Keratinocyte (primary cell): ENCODE results near the gene MPO. TPM values are rescaled to one million over a fixed set of nuclear protein-coding genes. Genes with fewer than 3 reads are reported as not detected.

ENCODE experiments used
- DNase-seq: peaks from one replicate; pipeline ENCODE4 v3.0.0-alpha.2; 2011; ENCODE audit warnings: low read depth, missing footprints, low spot score
- FAIRE-seq: peaks from 2 replicates; lab custom pipeline; 2011; peaks lifted over from hg19 to GRCh38; lab: Jason Lieb, UNC
- H2AFZ ChIP-seq: 2 replicates; pipeline ENCODE4 v1.6.0; 2012; ENCODE audit warnings: low read length, control low read depth, inconsistent platforms; ENCODE audit not compliant: control insufficient read depth
- H3K27ac ChIP-seq: 2 replicates; pipeline ENCODE4 v1.5.1; 2011; ENCODE audit warnings: low read length; ENCODE audit not compliant: control insufficient read depth, insufficient read depth
- H3K27me3 ChIP-seq: 3 replicates; pipeline ENCODE4 v1.6.0; 2011; ENCODE audit warnings: low read length; ENCODE audit not compliant: control insufficient read depth, insufficient read depth; ENCODE audit errors: extremely low read depth
- H3K36me3 ChIP-seq, 2 experiments: 2 replicates in 1 of 2; 3 replicates in 1 of 2; pipeline ENCODE4 v1.5.1; 2011; ENCODE audit warnings: low read length in 2 of 2, mild to moderate bottlenecking in 1 of 2; ENCODE audit not compliant: control insufficient read depth in 2 of 2, insufficient read depth in 2 of 2; ENCODE audit errors: extremely low read depth in 1 of 2
- H3K4me1 ChIP-seq: 3 replicates; pipeline ENCODE4 v1.5.1; 2011; ENCODE audit warnings: low read length; ENCODE audit not compliant: control insufficient read depth, insufficient read depth; ENCODE audit errors: extremely low read depth
- H3K4me2 ChIP-seq: 3 replicates; pipeline ENCODE4 v1.6.0; 2011; ENCODE audit warnings: low read depth, low read length; ENCODE audit not compliant: control insufficient read depth, insufficient read depth; ENCODE audit errors: extremely low read depth
- H3K4me3 ChIP-seq, 3 experiments: fragments of 200-600 bp in 1 of 3; sonication (generic) in 1 of 3; 2 replicates in 2 of 3; 3 replicates in 1 of 3; pipeline ENCODE4 v1.5.1; 2011 to 2016; ENCODE audit warnings: low read length in 3 of 3, mild to moderate bottlenecking in 3 of 3, control low read depth in 2 of 3, inconsistent platforms in 1 of 3, low read depth in 1 of 3, mixed read lengths in 1 of 3, mixed run types in 1 of 3, moderate library complexity in 1 of 3; ENCODE audit not compliant: control insufficient read depth in 2 of 3, insufficient read depth in 2 of 3; ENCODE audit errors: extremely low read depth in 1 of 3
- H3K79me2 ChIP-seq: 2 replicates; pipeline ENCODE4 v1.6.0; 2012; ENCODE audit warnings: low read length; ENCODE audit not compliant: control insufficient read depth, insufficient read depth
- H3K9ac ChIP-seq: 3 replicates; pipeline ENCODE4 v1.6.0; 2011; ENCODE audit warnings: low read length; ENCODE audit not compliant: control insufficient read depth, insufficient read depth; ENCODE audit errors: extremely low read depth
- H3K9me1 ChIP-seq: 3 replicates; pipeline ENCODE4 v1.6.0; 2011; ENCODE audit warnings: low read length; ENCODE audit not compliant: control insufficient read depth, insufficient read depth; ENCODE audit errors: extremely low read depth
- H3K9me3 ChIP-seq: 2 replicates; pipeline ENCODE4 v1.5.1; 2012; ENCODE audit warnings: low read depth, low read length; ENCODE audit not compliant: control insufficient read depth
- H4K20me1 ChIP-seq: 3 replicates; pipeline ENCODE4 v1.6.0; 2011; ENCODE audit warnings: low read length; ENCODE audit not compliant: control insufficient read depth, insufficient read depth; ENCODE audit errors: extremely low read depth
- EZH2 ChIP-seq: IDR thresholded peaks from one replicate; pipeline ENCODE4 v1.6.1; 2012; ENCODE audit warnings: inconsistent platforms, mild to moderate bottlenecking, low read length, moderate library complexity
- dilution Hi-C: fragments of 300-500 bp; cut with MboI; formaldehyde crosslinking; loops from one replicate; pipeline ENCODE4 v1.7.0; 2020; ENCODE audit warnings: low sequenced_read_pairs; ENCODE audit not compliant: extremely low pct_ligation_motif_present
- polyA plus RNA-seq, 5 experiments: library from polyadenylated mRNA; depleted of rRNA in 3 of 5; stranded (reverse) in 3 of 5; stranded (forward) in 1 of 5; unstranded in 1 of 5; fragments of >200 nt; gene quantifications; 1 replicate in 1 of 5; 2 replicates in 3 of 5; 3 replicates in 1 of 5; pipeline versions ENCODE4 v1.2.1 to v1.2.3, GENCODE V29; 2011 to 2012; ENCODE audit warnings: missing spikeins in 2 of 5, low read depth in 1 of 5, low replicate concordance in 1 of 5
- TF ChIP-seq, protein P1 (sequence below), 3 experiments: IDR thresholded peaks in 1 of 3; conservative IDR thresholded peaks in 1 of 3; optimal IDR thresholded peaks in 1 of 3; 2 replicates in 2 of 3; 3 replicates in 1 of 3; pipeline versions ENCODE3 to v1.5.1; 2011; ENCODE audit warnings: low read length in 3 of 3, mild to moderate bottlenecking in 3 of 3, moderate library complexity in 2 of 3, control low read depth in 1 of 3, inconsistent platforms in 1 of 3; ENCODE audit not compliant: insufficient read depth in 2 of 3; ENCODE audit errors: extremely low read depth in 1 of 3

The MPO gene
- polyA plus RNA-seq, 1 donor (not counting 4 experiments of a cell fraction or from before 2014, with no cell fraction given): not detected

- no peaks in the 10 kb centered on the region for H3K4me1 ChIP-seq
- dilution Hi-C loops: no loop called here
- FAIRE-seq: no peak
Observed at GRCh38 chr17:58304750-58305486, 24.2 kb upstream of the MPO start.

DNA sequence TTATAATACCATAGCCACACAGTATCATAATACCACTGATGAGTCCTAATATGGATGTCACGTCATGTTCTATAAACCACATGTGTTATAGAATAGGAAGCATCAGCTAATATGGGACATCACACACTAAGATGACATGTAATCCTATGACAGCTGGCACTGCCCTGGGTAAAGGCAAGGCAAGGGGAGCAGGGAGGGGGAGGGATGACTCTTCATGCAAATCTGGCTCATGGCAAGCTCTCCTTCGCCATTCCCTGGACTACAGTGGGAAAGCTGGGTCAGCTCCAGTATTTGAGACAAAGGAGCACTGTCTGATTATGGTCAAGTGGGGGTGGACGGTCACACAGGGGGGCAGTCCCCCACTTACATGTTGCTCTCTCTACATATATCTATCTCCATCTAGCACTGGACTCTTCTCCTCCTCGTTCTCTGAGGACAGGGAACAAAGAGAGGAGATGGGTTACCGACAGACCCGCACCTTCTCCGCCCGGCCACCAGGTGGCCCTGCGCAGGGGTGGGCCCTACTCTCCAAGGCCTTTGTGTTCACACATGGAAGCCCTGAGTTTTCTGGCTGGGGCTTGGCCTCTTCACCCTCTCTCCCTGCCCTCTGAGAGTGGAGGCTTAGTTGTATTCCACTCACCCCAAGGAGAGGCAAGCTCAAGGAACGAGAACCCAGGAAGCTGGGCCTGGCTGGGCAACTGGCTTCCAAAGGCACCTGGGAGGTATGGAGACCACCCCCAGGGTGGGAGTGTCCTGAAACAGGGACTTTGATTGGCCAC, 23.4 kb upstream of the MPO start:
- DNase-seq (no peak), FAIRE-seq (peak; percentile 80)
- no peaks in the 10 kb centered on the region for H3K79me2 ChIP-seq
- peaks cover 27% of the 10 kb centered on the region for H3K27me3 ChIP-seq
- dilution Hi-C loops: no loop called here
- no peak overlapping the region for H2AFZ ChIP-seq
- no peak overlapping the region for H3K4me2 ChIP-seq
- H3K4me3 ChIP-seq: no peak overlapping the region
- H3K9ac ChIP-seq: no peak overlapping the region
- no peak overlapping the region for H3K27ac ChIP-seq
- no peaks in the 10 kb centered on the region for H3K9me3 ChIP-seq
- no peaks in the 10 kb centered on the region for H3K4me1 ChIP-seq
- H3K9me1 ChIP-seq: no peaks in the 10 kb centered on the region
- TF ChIP-seq EZH2: no peak
- TF ChIP-seq, protein P1, sequence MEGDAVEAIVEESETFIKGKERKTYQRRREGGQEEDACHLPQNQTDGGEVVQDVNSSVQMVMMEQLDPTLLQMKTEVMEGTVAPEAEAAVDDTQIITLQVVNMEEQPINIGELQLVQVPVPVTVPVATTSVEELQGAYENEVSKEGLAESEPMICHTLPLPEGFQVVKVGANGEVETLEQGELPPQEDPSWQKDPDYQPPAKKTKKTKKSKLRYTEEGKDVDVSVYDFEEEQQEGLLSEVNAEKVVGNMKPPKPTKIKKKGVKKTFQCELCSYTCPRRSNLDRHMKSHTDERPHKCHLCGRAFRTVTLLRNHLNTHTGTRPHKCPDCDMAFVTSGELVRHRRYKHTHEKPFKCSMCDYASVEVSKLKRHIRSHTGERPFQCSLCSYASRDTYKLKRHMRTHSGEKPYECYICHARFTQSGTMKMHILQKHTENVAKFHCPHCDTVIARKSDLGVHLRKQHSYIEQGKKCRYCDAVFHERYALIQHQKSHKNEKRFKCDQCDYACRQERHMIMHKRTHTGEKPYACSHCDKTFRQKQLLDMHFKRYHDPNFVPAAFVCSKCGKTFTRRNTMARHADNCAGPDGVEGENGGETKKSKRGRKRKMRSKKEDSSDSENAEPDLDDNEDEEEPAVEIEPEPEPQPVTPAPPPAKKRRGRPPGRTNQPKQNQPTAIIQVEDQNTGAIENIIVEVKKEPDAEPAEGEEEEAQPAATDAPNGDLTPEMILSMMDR (optimal IDR thresholded peaks at IDR 0.05 in 1 of 3, IDR thresholded peaks at IDR 0.05 in 1 of 3, conservative IDR thresholded peaks at IDR 0.05 in 1 of 3; ENCODE audit: extremely low read depth in 1 of 3, insufficient read depth in 2 of 3, low read length in 3 of 3): peak; percentile 86 to 87 (median 87)
- no peaks in the 10 kb centered on the region for H3K36me3 ChIP-seq
- no peaks in the 10 kb centered on the region for H4K20me1 ChIP-seq

More at GRCh38 chr17:58304750-58305486, 24.2 kb upstream of the MPO start:
- Histone ChIP-seq H3K4me2 (no peak overlapping the region), H2AFZ (no peak overlapping the region), H3K9ac (no peak overlapping the region), H3K9me3 (no peaks in the 10 kb centered on the region), H3K9me1 (no peaks in the 10 kb centered on the region), H3K79me2 (no peaks in the 10 kb centered on the region), H3K27me3 (peaks cover 27% of the 10 kb centered on the region), H3K27ac (no peak overlapping the region), H3K36me3 (no peaks in the 10 kb centered on the region), H3K4me3 (no peak overlapping the region), H4K20me1 (no peaks in the 10 kb centered on the region)
- TF ChIP-seq EZH2: no peak
- TF ChIP-seq, protein P1 (optimal IDR thresholded peaks at IDR 0.05 in 1 of 3, IDR thresholded peaks at IDR 0.05 in 1 of 3, conservative IDR thresholded peaks at IDR 0.05 in 1 of 3; ENCODE audit: extremely low read depth in 1 of 3, insufficient read depth in 2 of 3, low read length in 3 of 3): no peak
- no peak for DNase-seq
